Measurements from ENCODE around the gene ARHGDIA.

GRCh38 chr17:81912441-81913309 lies 41.5 kb upstream of the ARHGDIA start:
- TF ChIP-seq CTCF (IDR thresholded peaks at IDR 0.05): no peak
- no peak for TF ChIP-seq POLR2A (IDR thresholded peaks at IDR 0.05)
